ENCODE data around the gene RNU7-1. TPM values are rescaled to one million over a fixed set of nuclear protein-coding genes. Genes with fewer than 3 reads are reported as not detected.

Gene RNU7-1
- total and polyA plus RNA-seq, 2 experiments from 2014 or later = not detected

DNA sequence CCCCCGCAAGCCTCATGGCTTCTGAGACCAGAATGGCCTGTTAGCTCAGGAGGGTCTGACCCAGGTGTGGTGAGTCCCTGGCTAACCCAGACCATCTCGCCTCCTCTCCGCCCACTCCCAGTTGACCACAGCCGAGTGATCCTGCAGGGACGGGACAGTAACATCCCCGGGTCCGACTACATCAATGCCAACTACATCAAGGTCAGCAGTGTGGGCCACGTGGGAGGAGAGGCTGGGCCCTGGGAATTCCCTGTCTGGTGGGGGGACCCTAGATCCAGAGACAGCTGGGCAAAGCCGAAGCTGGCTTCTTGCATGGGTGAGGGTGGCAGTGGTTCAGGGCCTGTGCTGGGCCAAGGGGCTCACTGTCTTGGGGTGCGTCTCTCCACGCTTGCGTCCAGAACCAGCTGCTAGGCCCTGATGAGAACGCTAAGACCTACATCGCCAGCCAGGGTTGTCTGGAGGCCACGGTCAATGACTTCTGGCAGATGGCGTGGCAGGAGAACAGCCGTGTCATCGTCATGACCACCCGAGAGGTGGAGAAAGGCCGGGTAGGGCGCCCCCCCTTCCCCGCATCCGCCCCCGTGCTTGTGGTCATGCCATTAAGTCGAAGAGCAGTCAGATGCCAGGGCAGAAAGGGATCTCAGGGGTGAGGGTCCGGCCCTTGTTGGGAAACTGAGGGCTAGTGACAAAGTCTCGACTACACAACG lies 12.6 kb downstream of the RNU7-1 start:
- Histone ChIP-seq H3K9me3 (ENCODE audit: low read depth) (no peaks in the 10 kb centered on the region), H3K4me3 (no peak overlapping the region), H3K4me1 (ENCODE audit: low read depth) (no peaks in the 10 kb centered on the region), H3K27ac (no peak overlapping the region), H3K27me3 (no peaks in the 10 kb centered on the region), H3K36me3 (no peaks in the 10 kb centered on the region)
- TF ChIP-seq, protein P1, sequence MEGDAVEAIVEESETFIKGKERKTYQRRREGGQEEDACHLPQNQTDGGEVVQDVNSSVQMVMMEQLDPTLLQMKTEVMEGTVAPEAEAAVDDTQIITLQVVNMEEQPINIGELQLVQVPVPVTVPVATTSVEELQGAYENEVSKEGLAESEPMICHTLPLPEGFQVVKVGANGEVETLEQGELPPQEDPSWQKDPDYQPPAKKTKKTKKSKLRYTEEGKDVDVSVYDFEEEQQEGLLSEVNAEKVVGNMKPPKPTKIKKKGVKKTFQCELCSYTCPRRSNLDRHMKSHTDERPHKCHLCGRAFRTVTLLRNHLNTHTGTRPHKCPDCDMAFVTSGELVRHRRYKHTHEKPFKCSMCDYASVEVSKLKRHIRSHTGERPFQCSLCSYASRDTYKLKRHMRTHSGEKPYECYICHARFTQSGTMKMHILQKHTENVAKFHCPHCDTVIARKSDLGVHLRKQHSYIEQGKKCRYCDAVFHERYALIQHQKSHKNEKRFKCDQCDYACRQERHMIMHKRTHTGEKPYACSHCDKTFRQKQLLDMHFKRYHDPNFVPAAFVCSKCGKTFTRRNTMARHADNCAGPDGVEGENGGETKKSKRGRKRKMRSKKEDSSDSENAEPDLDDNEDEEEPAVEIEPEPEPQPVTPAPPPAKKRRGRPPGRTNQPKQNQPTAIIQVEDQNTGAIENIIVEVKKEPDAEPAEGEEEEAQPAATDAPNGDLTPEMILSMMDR (IDR thresholded peaks at IDR 0.05; ENCODE audit: low read depth, low read length) = no peak
- no peak for DNase-seq (ENCODE audit: low read depth in 1 of 2, low spot score in 1 of 2)

DNA sequence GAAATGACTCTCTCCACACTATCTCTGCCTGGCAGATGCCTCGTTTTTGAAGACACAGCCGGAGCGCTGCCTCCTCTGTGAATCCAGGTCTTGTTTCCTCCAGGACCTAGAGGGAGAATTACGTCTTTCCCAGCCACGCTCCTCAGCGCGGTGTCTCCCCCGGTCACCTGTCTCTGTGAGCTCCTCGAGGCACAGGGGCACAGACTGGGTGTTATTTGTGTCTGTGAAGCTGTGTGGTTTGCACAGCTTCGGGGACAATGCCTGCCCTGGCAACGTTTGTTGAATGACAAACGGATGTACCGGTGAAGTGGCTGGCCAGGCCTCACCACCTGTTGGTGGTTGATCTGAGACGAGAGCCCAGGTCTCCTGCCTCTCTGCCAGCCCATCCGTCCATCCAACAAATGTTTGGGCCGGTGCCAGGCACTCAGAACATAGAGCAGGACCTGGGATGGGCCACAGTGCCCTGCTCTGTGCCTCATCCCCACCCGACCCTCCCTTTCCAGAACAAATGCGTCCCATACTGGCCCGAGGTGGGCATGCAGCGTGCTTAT lies 13.6 kb downstream of the RNU7-1 start:
- Histone ChIP-seq H3K4me1 (ENCODE audit: low read depth) (peaks cover 6% of the 10 kb centered on the region), H3K27ac (no peak overlapping the region), H3K36me3 (no peaks in the 10 kb centered on the region), H3K4me3 (no peak overlapping the region), H3K27me3 (no peaks in the 10 kb centered on the region), H3K9me3 (ENCODE audit: low read depth) (no peaks in the 10 kb centered on the region)
- no peak for DNase-seq (ENCODE audit: low read depth in 1 of 2, low spot score in 1 of 2)
- TF ChIP-seq, protein P1 (IDR thresholded peaks at IDR 0.05; ENCODE audit: low read depth, low read length) = no peak

DNA sequence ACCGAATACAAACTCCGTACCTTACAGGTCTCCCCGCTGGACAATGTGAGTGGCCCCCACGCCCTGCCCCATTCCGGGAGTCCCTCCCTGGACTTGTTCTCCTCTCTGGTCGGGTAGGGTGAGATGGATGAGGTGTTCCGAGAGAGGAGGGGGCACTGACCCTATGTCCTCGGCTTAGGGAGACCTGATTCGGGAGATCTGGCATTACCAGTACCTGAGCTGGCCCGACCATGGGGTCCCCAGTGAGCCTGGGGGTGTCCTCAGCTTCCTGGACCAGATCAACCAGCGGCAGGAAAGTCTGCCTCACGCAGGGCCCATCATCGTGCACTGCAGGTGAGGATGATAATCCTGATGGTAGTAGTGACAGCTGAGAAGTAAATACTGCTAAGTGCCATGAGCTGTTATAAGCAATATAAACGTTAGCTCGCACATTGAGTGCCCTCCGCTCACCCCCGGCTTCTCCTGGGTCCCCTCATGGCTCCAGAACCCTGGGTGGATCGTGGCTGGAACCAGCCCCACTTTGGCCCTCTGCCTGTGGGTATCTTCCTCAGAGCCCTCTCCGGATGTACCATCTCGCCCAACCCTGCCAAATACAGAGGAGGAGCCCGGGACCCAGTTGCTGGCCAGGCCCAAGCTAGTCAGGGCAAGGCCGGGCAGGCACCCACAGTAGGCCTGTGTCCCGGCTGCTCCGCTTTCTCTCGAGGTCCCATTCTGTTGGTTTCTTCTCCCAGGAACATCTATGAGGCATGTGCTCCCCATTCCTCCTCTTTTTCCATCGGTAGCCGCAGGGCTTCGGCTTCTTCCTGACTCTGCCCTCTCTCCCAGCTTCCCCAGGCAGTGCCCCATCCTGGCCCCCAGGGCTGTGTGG lies 14.4 kb downstream of the RNU7-1 start:
- Histone ChIP-seq H3K4me3 (no peak overlapping the region), H3K36me3 (no peaks in the 10 kb centered on the region), H3K27ac (no peak overlapping the region), H3K9me3 (ENCODE audit: low read depth) (no peaks in the 10 kb centered on the region), H3K4me1 (ENCODE audit: low read depth) (peaks cover 10% of the 10 kb centered on the region), H3K27me3 (no peaks in the 10 kb centered on the region)
- DNase-seq (ENCODE audit: low read depth in 1 of 2, low spot score in 1 of 2) = no peak
- TF ChIP-seq, protein P1 (IDR thresholded peaks at IDR 0.05; ENCODE audit: low read depth, low read length) = no peak

DNA sequence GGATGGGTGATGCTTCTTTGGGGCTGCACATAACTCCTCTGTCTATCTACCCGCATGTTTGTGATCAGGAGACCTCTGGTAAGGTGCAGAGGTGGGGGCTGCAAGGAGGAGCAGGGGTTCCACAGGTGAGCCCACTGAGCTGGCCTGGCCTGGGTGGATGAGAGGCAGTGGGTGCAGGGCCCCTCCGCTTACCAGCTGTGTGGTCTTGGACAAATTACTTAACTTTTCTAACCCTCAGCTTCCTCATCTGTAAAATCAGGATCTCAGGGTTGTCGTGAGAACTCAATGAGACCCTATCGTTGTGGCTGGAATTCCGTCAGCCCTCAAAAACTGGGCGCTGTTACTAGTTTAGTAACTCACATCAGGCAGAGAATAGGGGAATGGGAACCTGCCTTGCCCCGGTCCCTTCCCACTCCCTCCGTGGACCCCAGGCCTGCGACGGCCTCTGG lies 15.0 kb downstream of the RNU7-1 start:
- no peaks in the 10 kb centered on the region for H3K36me3 ChIP-seq
- no peaks in the 10 kb centered on the region for H3K27me3 ChIP-seq
- H3K4me3 ChIP-seq = no peak overlapping the region
- no peak for DNase-seq (ENCODE audit: low read depth in 1 of 2, low spot score in 1 of 2)
- peak overlapping the region; percentile 6 for H3K27ac ChIP-seq
- TF ChIP-seq, protein P1 (IDR thresholded peaks at IDR 0.05; ENCODE audit: low read depth, low read length) = no peak
- no peaks in the 10 kb centered on the region for H3K9me3 ChIP-seq (ENCODE audit: low read depth)
- H3K4me1 ChIP-seq (ENCODE audit: low read depth) = peaks cover 10% of the 10 kb centered on the region

DNA sequence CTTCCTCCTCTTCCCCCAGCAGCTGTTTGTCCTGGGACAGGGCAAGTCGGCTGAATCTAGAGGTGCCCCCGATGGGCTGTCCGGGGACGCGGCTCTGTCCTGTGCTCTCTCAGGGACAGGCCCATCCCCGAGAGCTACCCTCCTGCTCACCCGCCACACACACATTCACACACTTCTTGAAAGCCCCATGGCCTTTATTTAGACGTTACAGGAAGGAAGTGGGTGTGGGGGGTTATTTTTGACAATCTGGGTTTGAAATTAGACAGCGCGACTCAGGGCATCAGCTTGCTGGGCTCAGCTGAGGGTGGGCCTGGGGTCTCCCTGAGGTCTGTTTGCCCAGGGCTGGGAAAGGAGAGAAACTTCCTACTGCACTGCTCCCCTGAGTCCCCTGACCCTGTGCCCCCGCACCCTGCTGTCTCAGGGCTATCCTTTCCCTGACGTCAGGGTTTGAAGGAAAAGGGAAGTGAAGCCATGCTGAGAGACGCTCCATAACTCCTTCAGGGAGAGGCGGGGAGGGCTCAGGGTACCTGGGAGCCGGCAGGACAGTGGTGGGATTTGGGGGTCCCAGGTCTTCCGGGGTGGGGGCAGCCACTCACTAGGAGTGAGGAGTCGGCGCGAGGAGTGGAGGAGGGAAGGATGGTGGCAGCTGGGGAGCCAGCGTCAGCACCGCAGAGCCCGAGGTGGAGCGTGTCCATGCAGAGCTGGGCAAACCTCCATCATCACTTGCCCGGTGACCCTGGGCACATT lies 15.6 kb downstream of the RNU7-1 start:
- Histone ChIP-seq H3K36me3 (no peaks in the 10 kb centered on the region), H3K4me1 (ENCODE audit: low read depth) (peaks cover 10% of the 10 kb centered on the region), H3K27me3 (no peaks in the 10 kb centered on the region), H3K27ac (peak overlapping the region; percentile 6), H3K4me3 (no peak overlapping the region), H3K9me3 (ENCODE audit: low read depth) (no peaks in the 10 kb centered on the region)
- no peak for DNase-seq (ENCODE audit: low read depth in 1 of 2, low spot score in 1 of 2)
- TF ChIP-seq, protein P1 (IDR thresholded peaks at IDR 0.05; ENCODE audit: low read depth, low read length) = no peak
